HepG2 (cell line): ENCODE data around the gene B4GALT2. TPM values are rescaled to one million over a fixed set of nuclear protein-coding genes. Genes with fewer than 3 reads are reported as not detected.

ENCODE experiments used
- ATF7 ChIP-seq, 2 experiments: fragments of 450-650 bp in 1 of 2; sonication (generic) in 1 of 2; formaldehyde crosslinking in 1 of 2; IDR thresholded peaks; 2 replicates each; pipeline versions ENCODE4 v1.4.0 to v1.6.1; 2016 to 2020; ENCODE audit warnings: antibody characterized with exemption in 1 of 2, mild to moderate bottlenecking in 1 of 2, missing genetic modification reagents in 1 of 2
- ATM ChIP-seq: fragments of 450-650 bp; IDR thresholded peaks from 2 replicates; pipeline ENCODE4 v1.7.1; 2017; ENCODE audit warnings: mild to moderate bottlenecking, borderline replicate concordance
- GMEB1 ChIP-seq: sonication (generic); formaldehyde crosslinking; IDR thresholded peaks from 2 replicates; pipeline ENCODE4 v1.5.1; 2020; ENCODE audit warnings: missing genetic modification reagents, mild to moderate bottlenecking, borderline replicate concordance
- HNF1B ChIP-seq: sonication (generic); formaldehyde crosslinking; IDR thresholded peaks from 2 replicates; pipeline ENCODE4 v1.5.1; 2020; ENCODE audit warnings: mild to moderate bottlenecking, moderate library complexity, missing genetic modification reagents
- HNF4A ChIP-seq: sonication (generic); formaldehyde crosslinking; IDR thresholded peaks from 2 replicates; pipeline ENCODE4 v1.4.0; 2020; ENCODE audit warnings: missing genetic modification reagents
- HOMEZ ChIP-seq: IDR thresholded peaks from 2 replicates; pipeline ENCODE4 v1.6.1; 2016; ENCODE audit warnings: low read depth
- MIER3 ChIP-seq: IDR thresholded peaks from 2 replicates; pipeline ENCODE4 v1.6.1; 2016; ENCODE audit warnings: missing compliant biosample characterization, borderline replicate concordance
- NPAS2 ChIP-seq: sonication (generic); formaldehyde crosslinking; IDR thresholded peaks from 2 replicates; pipeline ENCODE4 v1.8.0; 2022; ENCODE audit warnings: mild to moderate bottlenecking, missing genetic modification reagents, borderline replicate concordance
- RAD21 ChIP-seq: fragments of 450-650 bp; formaldehyde crosslinking; IDR thresholded peaks from 2 replicates; pipeline ENCODE4 v1.5.0; 2020; ENCODE audit warnings: mild to moderate bottlenecking
- SNAPC4 ChIP-seq: sonication (generic); formaldehyde crosslinking; IDR thresholded peaks from 2 replicates; pipeline ENCODE4 v1.4.0; 2020; ENCODE audit warnings: mild to moderate bottlenecking, missing genetic modification reagents
- SP5 ChIP-seq: IDR thresholded peaks from 2 replicates; pipeline ENCODE4 v1.6.1; 2016; ENCODE audit warnings: low read depth, borderline replicate concordance
- TMF1 ChIP-seq: sonication (generic); formaldehyde crosslinking; IDR thresholded peaks from 2 replicates; pipeline ENCODE4 v1.8.1; 2022; ENCODE audit warnings: low read depth, missing genetic modification reagents
- ZNF383 ChIP-seq: sonication (generic); formaldehyde crosslinking; IDR thresholded peaks from 2 replicates; pipeline ENCODE4 v1.4.0; 2020; ENCODE audit warnings: missing genetic modification reagents, mild to moderate bottlenecking, borderline replicate concordance
- ZNF501 ChIP-seq: sonication (generic); formaldehyde crosslinking; IDR thresholded peaks from 2 replicates; pipeline ENCODE4 v1.5.1; 2020; ENCODE audit warnings: mild to moderate bottlenecking, moderate library complexity, missing genetic modification reagents
- ZNF552 ChIP-seq: sonication (generic); formaldehyde crosslinking; IDR thresholded peaks from 2 replicates; pipeline ENCODE4 v1.9.0; 2022; ENCODE audit warnings: missing genetic modification reagents, mild to moderate bottlenecking, borderline replicate concordance
- ZSCAN31 ChIP-seq: sonication (generic); formaldehyde crosslinking; IDR thresholded peaks from 2 replicates; pipeline ENCODE4 v1.5.0; 2020; ENCODE audit warnings: low read depth, mild to moderate bottlenecking, missing genetic modification reagents
- polyA plus RNA-seq, 8 experiments: library from polyadenylated mRNA; depleted of rRNA in 3 of 8; stranded (reverse) in 7 of 8; unstranded in 1 of 8; fragments of >200 nt; fragmentation: Illumina TruSeq in 4 of 8; extraction: Trizol in 4 of 8; gene quantifications; 2 replicates each; pipeline versions ENCODE4 v1.2.1 to v1.2.3, GENCODE V29; 2011 to 2016; ENCODE audit warnings: low read depth in 4 of 8, missing spikeins in 1 of 8, mixed read lengths in 1 of 8; ENCODE audit not compliant: insufficient read depth in 1 of 8
- total RNA-seq, 5 experiments: library from RNA; depleted of rRNA; stranded (reverse); fragments of >200 nt; fragmentation: Illumina TruSeq; extraction: Trizol; gene quantifications; 2 replicates each; pipeline ENCODE4 v1.2.3, GENCODE V29; 2016; ENCODE audit warnings: low read depth in 1 of 5

B4GALT2 gene
- total and polyA plus RNA-seq, 2 of the 13 experiments (the other 11 are each of a cell fraction or from before 2014, with no cell fraction given): 41.9 to 78.0 TPM

- TF ChIP-seq HOMEZ (CRISPR knock-in tag) (no peak), ZNF552 (CRISPR knock-in tag) (no peak), HNF1B (CRISPR knock-in tag) (0 out of 2 replicates have a peak, but pooled peaks have one; percentile 40), SNAPC4 (CRISPR knock-in tag) (no peak), GMEB1 (CRISPR knock-in tag) (no peak; the same call in 1 of the 2 replicates), ZNF501 (0 out of 2 replicates have a peak, but pooled peaks have one; percentile 26), TMF1 (no peak), MIER3 (CRISPR knock-in tag) (0 out of 2 replicates have a peak, but pooled peaks have one; percentile 27), ZSCAN31 (CRISPR knock-in tag) (0 out of 2 replicates have a peak, but pooled peaks have one; percentile 19), NPAS2 (no peak), RAD21 (CRISPR knock-in tag) (peak; percentile 83), ATF7 (IDR thresholded peaks at IDR 0.05) (no peak), ATF7 (CRISPR knock-in tag; IDR thresholded peaks at IDR 0.05) (no peak), HNF4A (CRISPR knock-in tag) (no peak), SP5 (CRISPR knock-in tag) (no peak), ZNF383 (CRISPR knock-in tag) (no peak), ATM (no peak)
Observed at GRCh38 chr1:44036409-44037139, 57.6 kb downstream of the B4GALT2 start (continued).
